HG03571 (cell line): ENCODE results near the gene CACNA2D3.

ENCODE experiments used
- ATAC-seq: cut with Tn5 transposase; IDR thresholded peaks from one replicate; pipeline ENCODE4 v1.9.1; 2021; ENCODE audit not compliant: unreplicated experiment

The CACNA2D3 gene

DNA sequence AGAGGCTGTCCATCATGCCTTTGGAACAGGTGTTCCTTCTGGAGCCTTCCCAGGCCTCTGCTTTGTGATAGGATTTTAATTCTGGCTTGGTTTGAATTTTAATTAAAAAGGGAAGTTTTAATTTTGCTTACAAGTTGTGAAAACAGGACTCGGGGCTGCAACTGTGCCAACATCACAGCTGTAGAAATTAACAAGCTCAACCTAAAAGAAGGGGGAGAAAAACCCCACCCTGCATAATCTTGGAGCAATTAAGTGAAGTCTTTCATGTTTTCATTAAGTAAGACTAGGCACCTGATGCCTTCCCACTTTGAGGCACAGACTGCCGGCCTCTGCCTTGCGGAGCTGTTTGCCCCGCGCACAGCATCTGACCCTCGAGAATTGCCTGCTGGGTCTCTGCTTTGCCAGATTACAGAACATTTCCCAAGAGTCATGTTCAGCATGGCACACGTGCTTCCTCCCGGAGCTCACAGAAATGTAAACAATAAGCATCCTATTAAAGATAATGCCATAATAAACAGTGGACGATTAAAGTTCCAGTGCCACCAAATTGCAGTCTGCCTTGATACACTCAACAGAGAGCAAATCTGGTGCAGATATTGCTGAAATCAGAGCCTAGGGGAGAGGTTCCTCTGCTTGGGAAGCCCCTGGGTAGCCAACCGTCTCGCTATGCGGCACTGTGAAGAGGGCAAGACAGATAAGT lies 441.3 kb downstream of the CACNA2D3 start:
- ATAC-seq: no peak

GRCh38 chr3:54564374-54564925 lies 442.1 kb downstream of the CACNA2D3 start:
- no peak for ATAC-seq

DNA sequence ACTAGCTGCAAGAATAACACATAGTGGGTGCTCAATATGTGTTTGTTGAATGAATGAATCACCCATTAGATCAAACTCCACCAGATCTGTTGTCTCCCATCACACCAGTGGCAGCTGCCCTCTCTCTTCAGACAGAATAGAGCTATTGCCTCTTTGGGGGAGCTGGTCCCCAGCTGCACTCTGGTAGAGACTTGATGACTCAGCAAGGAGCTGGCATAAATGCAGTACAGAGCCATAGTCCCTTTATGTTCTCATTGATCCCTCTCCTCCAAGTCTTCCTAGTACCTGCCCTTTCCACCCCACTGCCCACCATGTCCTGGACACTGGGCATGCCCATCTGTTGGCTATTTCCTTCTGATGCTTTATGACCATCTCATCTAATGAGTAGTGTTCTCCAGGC lies 443.6 kb downstream of the CACNA2D3 start:
- ATAC-seq: no peak

GRCh38 chr3:54567949-54568348 lies 445.6 kb downstream of the CACNA2D3 start:
- ATAC-seq: no peak

GRCh38 chr3:54570008-54570407 lies 447.7 kb downstream of the CACNA2D3 start:
- no peak for ATAC-seq

DNA sequence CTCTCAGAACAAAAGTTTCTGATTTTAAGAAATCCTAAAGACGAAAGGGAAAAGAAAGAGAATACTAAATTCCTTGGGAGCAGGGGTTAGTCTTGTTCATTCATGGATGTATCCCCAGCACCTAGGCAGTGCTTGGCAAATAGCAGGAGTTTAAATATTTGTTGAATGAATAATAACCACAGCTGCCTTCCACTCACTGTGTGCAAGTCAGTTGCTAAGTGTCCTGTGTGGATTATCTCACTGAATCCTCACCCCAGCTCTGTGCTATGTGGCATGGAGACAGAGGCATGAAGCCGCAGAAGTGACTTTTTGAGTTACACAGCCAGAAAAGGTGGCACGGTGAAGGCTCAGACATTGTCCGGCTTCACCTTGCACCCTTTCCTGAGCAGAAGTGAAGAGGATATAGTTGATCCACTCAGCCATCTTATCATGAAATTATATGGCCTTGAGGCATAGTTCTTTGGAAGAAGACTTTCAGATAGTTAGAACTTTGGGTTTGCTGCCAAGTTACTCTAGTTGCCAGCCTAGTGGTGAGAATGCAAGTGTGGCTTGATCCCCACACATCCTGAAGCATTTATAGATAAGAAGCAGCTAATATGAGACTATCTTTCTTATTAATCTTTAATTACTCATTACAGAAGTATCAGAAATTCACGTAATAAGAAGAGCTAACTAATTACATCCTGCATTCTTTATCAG lies 450.0 kb downstream of the CACNA2D3 start:
- no peak for ATAC-seq

DNA sequence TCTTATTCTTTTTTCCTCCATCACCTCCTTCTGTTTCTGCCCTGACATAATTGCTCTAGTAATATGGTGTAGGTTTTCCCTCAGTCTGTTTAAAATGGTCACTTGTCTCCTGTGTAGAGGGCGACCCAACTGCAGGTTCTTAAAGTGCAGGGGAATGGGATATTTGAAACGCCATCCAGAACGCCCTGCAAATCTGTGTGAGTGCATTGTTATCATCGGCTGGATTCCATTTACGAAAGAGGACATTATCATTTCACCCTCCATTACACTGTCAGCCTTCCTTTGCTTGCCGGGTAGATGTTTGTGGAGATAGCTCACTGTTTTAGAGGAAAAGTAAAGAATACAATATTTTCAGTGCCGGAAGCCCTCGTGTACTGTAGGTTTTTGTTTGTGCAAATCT lies 451.5 kb downstream of the CACNA2D3 start:
- no peak for ATAC-seq

DNA sequence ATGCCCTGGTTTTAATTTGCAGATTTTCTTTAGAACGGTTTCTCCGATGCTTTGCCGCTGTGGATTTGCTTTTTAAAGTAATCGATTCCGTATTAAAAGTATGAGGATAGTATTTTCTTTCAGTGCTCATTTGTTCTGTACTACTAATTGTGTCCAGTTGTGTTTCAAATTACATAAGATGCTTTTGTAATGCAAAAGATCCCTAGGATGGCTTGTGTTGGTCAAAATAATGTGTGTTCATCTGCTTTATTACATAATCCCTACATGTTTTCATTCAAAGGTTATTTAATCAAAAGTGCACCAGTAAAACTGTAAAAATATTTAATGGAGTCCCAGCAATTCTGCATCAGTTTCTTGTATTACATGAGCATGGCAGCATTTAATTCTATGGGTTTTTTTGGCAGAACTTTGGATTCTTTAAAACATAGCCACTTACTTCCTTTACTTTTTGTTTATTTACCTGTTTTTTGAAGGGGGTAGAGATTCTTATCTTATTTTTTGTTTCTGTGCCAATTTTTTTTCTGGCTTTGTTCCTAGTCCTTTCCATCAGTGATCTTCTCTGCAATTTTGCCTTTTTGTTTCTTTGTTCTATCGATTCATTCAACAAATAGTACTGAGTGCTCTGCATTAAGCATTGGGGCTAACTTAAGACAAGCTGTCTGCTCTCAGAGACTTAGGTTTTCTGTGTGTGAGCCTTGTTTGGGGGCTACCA lies 452.7 kb downstream of the CACNA2D3 start:
- no peak for ATAC-seq

- ATAC-seq: no peak
Observed at GRCh38 chr3:54575618-54575960, 453.2 kb downstream of the CACNA2D3 start.

GRCh38 chr3:54577313-54577712 lies 455.0 kb downstream of the CACNA2D3 start:
- no peak for ATAC-seq

- ATAC-seq: no peak
Observed at GRCh38 chr3:54578417-54578816, 456.1 kb downstream of the CACNA2D3 start.

- ATAC-seq: no peak
Observed at GRCh38 chr3:54580453-54580852, 458.1 kb downstream of the CACNA2D3 start.

DNA sequence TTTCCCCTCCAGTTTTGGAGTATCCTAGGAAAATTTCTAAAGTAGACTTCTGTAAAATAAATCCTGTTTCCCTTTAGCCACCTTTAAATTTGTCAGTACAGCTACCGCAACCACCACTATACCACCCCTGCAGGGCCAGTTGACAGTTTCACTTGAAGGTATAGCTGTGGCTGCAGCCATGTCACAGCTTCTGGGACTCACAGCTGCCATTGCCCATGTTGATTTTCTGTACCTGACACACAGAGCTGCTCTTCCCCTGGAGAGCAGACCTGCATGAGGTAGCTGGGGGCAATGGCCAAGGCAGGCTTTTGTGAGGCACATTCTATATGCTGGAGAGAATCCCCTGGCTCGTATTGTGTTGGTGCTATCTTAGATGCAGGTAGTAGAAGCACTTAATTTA lies 460.1 kb downstream of the CACNA2D3 start:
- no peak for ATAC-seq

GRCh38 chr3:54591157-54591556 lies 468.8 kb downstream of the CACNA2D3 start:
- ATAC-seq: no peak

- no peak for ATAC-seq
Observed at GRCh38 chr3:54593653-54594052, 471.3 kb downstream of the CACNA2D3 start.

GRCh38 chr3:54596087-54596486 lies 473.7 kb downstream of the CACNA2D3 start:
- ATAC-seq: no peak

- ATAC-seq: no peak
Observed at GRCh38 chr3:54599716-54600115, 477.4 kb downstream of the CACNA2D3 start.

DNA sequence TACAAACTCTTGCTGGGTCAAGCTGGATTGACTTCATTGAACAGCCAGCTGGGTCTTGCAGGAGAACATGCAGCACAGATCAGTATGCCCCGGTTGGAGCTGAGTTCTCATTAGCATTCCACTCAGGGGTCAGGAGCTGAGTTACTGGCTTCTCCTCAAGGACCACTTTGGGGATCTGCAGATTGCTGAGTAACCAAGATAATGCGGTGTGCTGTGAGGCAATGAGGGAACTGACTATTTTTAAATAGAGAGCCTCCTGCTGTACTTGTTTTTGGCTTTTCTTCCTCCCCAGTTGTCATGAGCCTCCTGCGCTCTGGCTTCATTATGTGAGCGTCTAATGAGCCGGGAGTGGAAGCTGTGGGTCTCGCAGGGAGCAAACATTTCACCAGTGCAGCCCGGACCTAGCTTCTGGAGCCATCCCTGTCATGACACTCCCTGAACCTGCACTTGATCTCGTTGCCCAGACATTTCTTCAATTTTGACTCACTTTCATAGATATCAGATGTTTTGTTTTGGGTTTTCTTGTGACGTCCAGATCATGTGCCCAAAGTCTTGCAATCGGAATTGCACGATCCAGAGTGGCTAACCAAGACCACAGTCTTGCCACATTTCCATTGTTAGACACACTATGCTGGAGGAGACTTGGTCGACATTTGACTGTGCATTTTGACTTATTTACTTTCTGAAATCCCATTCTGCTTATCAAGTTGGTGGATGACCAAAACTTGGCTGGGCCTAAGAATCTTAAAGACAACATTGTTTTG lies 478.3 kb downstream of the CACNA2D3 start:
- ATAC-seq: no peak

GRCh38 chr3:54604495-54604894 lies 482.1 kb downstream of the CACNA2D3 start:
- no peak for ATAC-seq

DNA sequence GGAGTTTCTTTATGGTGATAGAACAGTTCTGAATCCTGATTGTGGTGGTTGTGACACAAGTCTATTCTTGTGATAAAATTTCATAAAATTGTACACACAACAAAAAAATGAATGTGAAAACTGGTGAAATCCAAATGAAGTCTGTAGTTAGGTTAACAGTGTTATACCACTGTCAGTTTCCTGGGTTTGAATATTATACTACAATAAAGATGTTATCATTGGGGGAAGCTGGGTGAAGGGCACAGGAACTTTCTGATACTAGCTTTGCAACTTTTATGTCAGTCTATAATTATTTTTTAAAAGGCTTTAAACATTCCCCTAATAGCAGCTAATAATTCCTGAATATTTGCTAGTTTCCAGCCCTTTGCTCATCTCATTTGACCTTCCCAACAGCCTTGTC lies 485.7 kb downstream of the CACNA2D3 start:
- ATAC-seq: no peak

DNA sequence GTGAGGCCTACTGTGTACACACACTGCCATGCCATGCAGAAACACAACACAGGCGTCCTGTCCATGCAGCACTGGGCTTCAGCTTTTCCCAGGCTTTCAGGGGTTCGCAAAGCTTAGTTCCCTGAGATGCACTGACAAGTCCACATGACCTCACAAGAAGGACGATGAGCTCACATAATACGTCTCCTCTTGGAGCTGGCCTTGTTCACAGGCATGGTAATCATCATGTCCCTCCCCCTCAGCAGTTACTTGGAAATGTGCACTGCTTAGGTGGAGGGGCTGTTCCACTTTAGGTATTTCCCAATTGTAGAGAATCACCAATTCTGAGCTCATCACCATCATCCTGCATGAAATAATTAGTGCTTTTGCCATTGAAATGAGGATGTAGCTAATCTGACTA lies 496.7 kb downstream of the CACNA2D3 start:
- no peak for ATAC-seq
